K562 (cell line): ENCODE data around the gene TLE6. TPM values are rescaled to one million over a fixed set of nuclear protein-coding genes. Genes with fewer than 3 reads are reported as not detected.

Experiments used
- ARID1B ChIP-seq: fragments of 450-650 bp; IDR thresholded peaks from 2 replicates; pipeline ENCODE4 v1.6.1; 2016; ENCODE audit warnings: antibody characterized with exemption, mild to moderate bottlenecking, inconsistent platforms
- BHLHE40 ChIP-seq: IDR thresholded peaks from 2 replicates; pipeline ENCODE4 v1.6.1; 2011; ENCODE audit warnings: low read length, improper control_type of control experiment
- BRCA1 ChIP-seq, 2 experiments: fragments of 450-650 bp in 1 of 2; sonication (generic) in 1 of 2; formaldehyde crosslinking in 1 of 2; IDR thresholded peaks; 2 replicates each; pipeline versions ENCODE4 v1.5.0 to v1.6.1; 2017 to 2020; ENCODE audit warnings: mild to moderate bottlenecking in 1 of 2, missing genetic modification reagents in 1 of 2
- ETS2 ChIP-seq: IDR thresholded peaks from 2 replicates; pipeline ENCODE4 v1.6.1; 2016; ENCODE audit warnings: borderline replicate concordance, missing genetic modification characterization, mild to moderate bottlenecking, moderate library complexity, missing compliant biosample characterization; ENCODE audit not compliant: poor library complexity, severe bottlenecking
- FOXK2 ChIP-seq, 2 experiments: fragments of 450-650 bp; IDR thresholded peaks in 1 of 2; conservative IDR thresholded peaks in 1 of 2; 2 replicates each; pipeline ENCODE4 v1.6.1; 2016; ENCODE audit warnings: low read depth in 2 of 2, mild to moderate bottlenecking in 1 of 2
- HDAC1 ChIP-seq, 2 experiments: fragments of 450-650 bp; IDR thresholded peaks; 2 replicates each; pipeline ENCODE4 v1.6.1; 2016 to 2017; ENCODE audit warnings: inconsistent platforms in 1 of 2, mild to moderate bottlenecking in 1 of 2, moderate library complexity in 1 of 2
- HNRNPK ChIP-seq: fragments of 200-400 bp; formaldehyde crosslinking; IDR thresholded peaks from one replicate; pipeline ENCODE4 v1.6.1; 2018; ENCODE audit warnings: mild to moderate bottlenecking, low read depth, low read length; ENCODE audit not compliant: poor library complexity, severe bottlenecking
- HNRNPL ChIP-seq: fragments of 200-400 bp; formaldehyde crosslinking; IDR thresholded peaks from 2 replicates; pipeline ENCODE4 v1.6.1; 2017; ENCODE audit warnings: low read depth, mild to moderate bottlenecking, low read length
- L3MBTL2 ChIP-seq: fragments of 450-650 bp; IDR thresholded peaks from 2 replicates; pipeline ENCODE4 v1.6.1; 2016; ENCODE audit warnings: mild to moderate bottlenecking, moderate library complexity
- MAZ ChIP-seq, 2 experiments: fragments of 450-650 bp in 1 of 2; sonication (generic) in 1 of 2; formaldehyde crosslinking; IDR thresholded peaks in 1 of 2; conservative IDR thresholded peaks in 1 of 2; 2 replicates each; pipeline versions ENCODE4 v1.4.0 to v1.5.0; 2020; ENCODE audit warnings: mild to moderate bottlenecking in 1 of 2, missing genetic modification reagents in 1 of 2
- POLR2H ChIP-seq: IDR thresholded peaks from 2 replicates; pipeline ENCODE4 v1.6.1; 2016; ENCODE audit warnings: missing genetic modification characterization, low read depth, mild to moderate bottlenecking, control low read depth, missing compliant biosample characterization, moderate library complexity
- SAFB2 ChIP-seq: fragments of 200-400 bp; formaldehyde crosslinking; IDR thresholded peaks from 2 replicates; pipeline ENCODE4 v1.6.1; 2018; ENCODE audit warnings: borderline replicate concordance, low read length, low read depth, moderate library complexity; ENCODE audit not compliant: severe bottlenecking
- SAP30 ChIP-seq: fragments of 200-600 bp; sonication (generic); IDR thresholded peaks from 2 replicates; pipeline ENCODE4 v1.6.1; 2012; ENCODE audit warnings: borderline replicate concordance, low read depth, mild to moderate bottlenecking, moderate library complexity, low read length, control low read depth, inconsistent platforms; ENCODE audit not compliant: insufficient read depth, poor library complexity, severe bottlenecking
- SIN3A ChIP-seq, 2 experiments: fragments of 150-350 bp in 1 of 2; IDR thresholded peaks; 2 replicates each; pipeline ENCODE4 v1.6.1; 2011 to 2016; ENCODE audit warnings: borderline replicate concordance in 2 of 2, low read depth in 2 of 2, low read length in 2 of 2, mild to moderate bottlenecking in 2 of 2, moderate library complexity in 2 of 2; ENCODE audit not compliant: control insufficient read depth in 1 of 2
- SRSF1 ChIP-seq: fragments of 200-400 bp; formaldehyde crosslinking; IDR thresholded peaks from 2 replicates; pipeline ENCODE4 v1.6.1; 2017; ENCODE audit warnings: mild to moderate bottlenecking, low read depth, low read length, moderate library complexity
- TBL1XR1 ChIP-seq, 2 experiments: IDR thresholded peaks; 2 replicates each; pipeline ENCODE4 v1.6.1; 2012; ENCODE audit warnings: improper control_type of control experiment in 2 of 2, low read length in 2 of 2, mild to moderate bottlenecking in 1 of 2
- VEZF1 ChIP-seq: fragments of 200-800 bp; sonication (Bioruptor generic); IDR thresholded peaks from 2 replicates; pipeline ENCODE4 v1.6.1; 2017; ENCODE audit warnings: missing genetic modification characterization, missing compliant biosample characterization
- YY1 ChIP-seq, 3 experiments: IDR thresholded peaks; 2 replicates each; pipeline ENCODE4 v1.6.1; 2011; ENCODE audit warnings: low read length in 2 of 3, mild to moderate bottlenecking in 2 of 3, moderate library complexity in 2 of 3, borderline replicate concordance in 1 of 3, control low read depth in 1 of 3, low read depth in 1 of 3; ENCODE audit not compliant: insufficient read depth in 3 of 3, insufficient replicate concordance in 2 of 3, control insufficient read depth in 1 of 3, insufficient read length in 1 of 3; ENCODE audit errors: extremely low read depth in 1 of 3
- ZC3H8 ChIP-seq: fragments of 450-650 bp; IDR thresholded peaks from 2 replicates; pipeline ENCODE4 v1.6.1; 2017
- ZKSCAN3 ChIP-seq: fragments of 250-450 bp; sonication (Bioruptor Pico); IDR thresholded peaks from 2 replicates; pipeline ENCODE4 v1.4.0; 2020
- ZNF212 ChIP-seq: fragments of 450-650 bp; formaldehyde crosslinking; IDR thresholded peaks from 2 replicates; pipeline ENCODE4 v1.4.0; 2020; ENCODE audit warnings: mild to moderate bottlenecking
- ZNF239 ChIP-seq: fragments of 250-450 bp; sonication (Bioruptor Pico); IDR thresholded peaks from 2 replicates; pipeline ENCODE4 v1.4.0; 2020; ENCODE audit warnings: mild to moderate bottlenecking
- ZNF324 ChIP-seq: fragments of 250-450 bp; sonication (Bioruptor Pico); IDR thresholded peaks from 2 replicates; pipeline ENCODE4 v1.4.0; 2020; ENCODE audit warnings: mild to moderate bottlenecking
- ZNF445 ChIP-seq: fragments of 250-450 bp; sonication (Bioruptor Pico); IDR thresholded peaks from 2 replicates; pipeline ENCODE4 v1.4.0; 2020; ENCODE audit warnings: low read depth, mild to moderate bottlenecking, moderate library complexity
- ZSCAN32 ChIP-seq: fragments of 450-650 bp; formaldehyde crosslinking; IDR thresholded peaks from 2 replicates; pipeline ENCODE4 v1.4.0; 2020; ENCODE audit warnings: mild to moderate bottlenecking, moderate library complexity
- polyA plus RNA-seq, 8 experiments: library from polyadenylated mRNA; depleted of rRNA in 4 of 8; stranded (reverse) in 5 of 8; unstranded in 3 of 8; fragments of >200 nt; fragmentation: Nextera tagmentation in 2 of 8; fragmentation: Illumina TruSeq in 1 of 8; extraction: Ambion mirVana in 2 of 8; extraction: Trizol in 1 of 8; gene quantifications; 2 replicates each; pipeline versions ENCODE4 v1.2.1 to v1.2.3, GENCODE V29; 2011 to 2014; ENCODE audit warnings: inconsistent platforms in 1 of 8, missing spikeins in 1 of 8
- total RNA-seq, 7 experiments: library from RNA; depleted of rRNA in 6 of 7; stranded (reverse); fragments of >200 nt in 6 of 7; fragmentation: Illumina TruSeq in 2 of 7; extraction: Trizol in 2 of 7; gene quantifications; 2 replicates each; pipeline versions ENCODE4 v1.2.1 to v1.2.3, GENCODE V29; 2011 to 2021; ENCODE audit warnings: low replicate concordance in 1 of 7

The TLE6 gene
- total and polyA plus RNA-seq, 9 of the 15 experiments (the other 6 are each of a cell fraction or from before 2014, with no cell fraction given), result 1.1 to 6.1 (median 2.5) TPM

- TF ChIP-seq YY1 (IDR thresholded peaks at IDR 0.05; ENCODE audit: borderline replicate concordance in 1 of 3, control insufficient read depth in 1 of 3, extremely low read depth in 1 of 3, insufficient read depth in 3 of 3, insufficient read length in 1 of 3, insufficient replicate concordance in 2 of 3, low read depth in 1 of 3, low read length in 2 of 3), result no peak
- TF ChIP-seq SAP30, result no peak
- TF ChIP-seq ZNF324 (CRISPR knock-in tag), result no peak
- 0 out of 4 replicates have a peak, but pooled peaks of 1 of the 2 experiments have one; percentile 13 for TF ChIP-seq HDAC1 (IDR thresholded peaks at IDR 0.05)
- no peak for TF ChIP-seq BRCA1 (IDR thresholded peaks at IDR 0.05)
- no peak for TF ChIP-seq BRCA1 (CRISPR knock-in tag; IDR thresholded peaks at IDR 0.05)
- no peak for TF ChIP-seq ZKSCAN3 (CRISPR knock-in tag)
- no peak for TF ChIP-seq POLR2H (tag)
- peak in 1 of 2 experiments; percentile 82; a peak in 2 of 4 replicates for TF ChIP-seq TBL1XR1 (IDR thresholded peaks at IDR 0.05; ENCODE audit: low read length in 2 of 2)
- no peak for TF ChIP-seq HNRNPK
- TF ChIP-seq ARID1B, result peak; percentile 59
- 0 out of 2 replicates have a peak, but pooled peaks have one; percentile 13 for TF ChIP-seq ZC3H8
- no peak for TF ChIP-seq SIN3A (IDR thresholded peaks at IDR 0.05; ENCODE audit: borderline replicate concordance in 2 of 2, control insufficient read depth in 1 of 2, low read depth in 2 of 2, low read length in 2 of 2)
- TF ChIP-seq ZNF239 (CRISPR knock-in tag), result 0 out of 2 replicates have a peak, but pooled peaks have one; percentile 6
- no peak for TF ChIP-seq HNRNPL
- peak; percentile 40 for TF ChIP-seq L3MBTL2
- TF ChIP-seq ZSCAN32, result no peak
- TF ChIP-seq VEZF1 (CRISPR knock-in tag), result peak; percentile 74
- TF ChIP-seq SAFB2, result no peak
- TF ChIP-seq ZNF445 (CRISPR knock-in tag), result peak; percentile 74; the same call in 1 of the 2 replicates
- no peak for TF ChIP-seq BHLHE40
- peak; percentile 68; the same call in 1 of the 2 replicates for TF ChIP-seq ZNF212 (CRISPR knock-in tag)
- peak; percentile 70 to 73 for TF ChIP-seq MAZ (CRISPR knock-in tag; conservative IDR thresholded peaks at IDR 0.05 in 1 of 2, IDR thresholded peaks at IDR 0.05 in 1 of 2)
- no peak for TF ChIP-seq ETS2 (tag)
- no peak for TF ChIP-seq FOXK2 (conservative IDR thresholded peaks at IDR 0.05 in 1 of 2, IDR thresholded peaks at IDR 0.05 in 1 of 2; ENCODE audit: low read depth in 2 of 2)
- TF ChIP-seq SRSF1, result no peak
Observed at GRCh38 chr19:2962018-2962670, 15.2 kb upstream of the TLE6 start (continued).
